A204.1 (cell line): Measurements from ENCODE around the gene TNFRSF25.

Experiments used
- FAIRE-seq: peaks from 2 replicates; lab custom pipeline; 2012; peaks lifted over from hg19 to GRCh38; lab: Jason Lieb, UNC

The TNFRSF25 gene

DNA sequence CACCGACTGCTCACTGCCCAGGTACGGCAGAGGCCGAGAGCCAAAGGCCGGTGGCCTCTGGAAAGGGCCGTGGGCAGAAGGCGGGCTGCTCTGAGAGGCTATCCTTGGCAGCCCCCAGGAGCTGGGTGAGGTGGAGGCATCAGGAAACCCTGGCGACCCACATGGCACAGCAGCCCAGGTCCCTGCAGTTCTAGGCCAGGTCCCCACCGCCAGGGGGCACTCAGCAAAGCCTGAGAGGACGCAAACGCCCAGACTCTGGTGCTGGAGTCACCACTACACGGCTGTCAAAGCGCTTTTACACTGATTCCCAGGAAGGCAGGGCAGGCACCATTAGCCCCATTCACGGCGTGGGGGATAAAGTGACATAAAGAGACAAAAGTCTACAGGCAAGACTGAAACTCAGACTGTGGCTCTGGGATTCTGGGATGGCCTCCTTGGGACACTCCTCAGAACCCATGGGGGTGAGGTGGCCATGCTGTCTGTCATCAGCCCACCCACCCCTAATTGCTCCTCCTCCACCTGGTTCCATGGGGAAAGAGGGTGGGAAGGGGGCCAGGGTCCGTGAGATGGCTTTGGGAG is 20.5 kb upstream of the TNFRSF25 start:
- FAIRE-seq, result no peak

- no peak for FAIRE-seq
These were observed 19.5 kb upstream of the TNFRSF25 start for GRCh38 chr1:6485168-6486101.

GRCh38 chr1:6484826-6485167 is 18.8 kb upstream of the TNFRSF25 start:
- FAIRE-seq, result no peak

GRCh38 chr1:6483761-6484117 is 17.8 kb upstream of the TNFRSF25 start:
- no peak for FAIRE-seq

GRCh38 chr1:6483017-6483760 is 17.2 kb upstream of the TNFRSF25 start:
- FAIRE-seq, result no peak

DNA sequence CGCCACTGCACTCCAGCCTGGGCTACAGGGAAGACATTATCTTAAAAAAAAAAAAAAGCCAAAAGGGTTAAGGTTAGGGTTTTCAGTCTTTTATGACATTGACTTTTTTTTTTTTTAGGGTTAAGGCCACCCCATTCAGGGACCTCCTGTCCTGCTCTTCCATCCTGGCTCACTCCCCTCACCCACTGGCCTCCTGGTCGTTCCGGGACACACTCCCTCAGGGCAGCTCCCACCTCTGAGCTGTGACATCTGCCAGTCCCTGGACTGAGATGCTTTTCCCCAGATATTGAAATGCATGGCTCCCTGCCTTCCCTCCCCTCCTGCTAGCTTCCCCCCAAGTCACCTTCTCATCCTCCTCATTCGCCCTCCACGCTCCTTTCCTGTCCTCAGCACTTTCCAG is 15.8 kb upstream of the TNFRSF25 start:
- no peak for FAIRE-seq

DNA sequence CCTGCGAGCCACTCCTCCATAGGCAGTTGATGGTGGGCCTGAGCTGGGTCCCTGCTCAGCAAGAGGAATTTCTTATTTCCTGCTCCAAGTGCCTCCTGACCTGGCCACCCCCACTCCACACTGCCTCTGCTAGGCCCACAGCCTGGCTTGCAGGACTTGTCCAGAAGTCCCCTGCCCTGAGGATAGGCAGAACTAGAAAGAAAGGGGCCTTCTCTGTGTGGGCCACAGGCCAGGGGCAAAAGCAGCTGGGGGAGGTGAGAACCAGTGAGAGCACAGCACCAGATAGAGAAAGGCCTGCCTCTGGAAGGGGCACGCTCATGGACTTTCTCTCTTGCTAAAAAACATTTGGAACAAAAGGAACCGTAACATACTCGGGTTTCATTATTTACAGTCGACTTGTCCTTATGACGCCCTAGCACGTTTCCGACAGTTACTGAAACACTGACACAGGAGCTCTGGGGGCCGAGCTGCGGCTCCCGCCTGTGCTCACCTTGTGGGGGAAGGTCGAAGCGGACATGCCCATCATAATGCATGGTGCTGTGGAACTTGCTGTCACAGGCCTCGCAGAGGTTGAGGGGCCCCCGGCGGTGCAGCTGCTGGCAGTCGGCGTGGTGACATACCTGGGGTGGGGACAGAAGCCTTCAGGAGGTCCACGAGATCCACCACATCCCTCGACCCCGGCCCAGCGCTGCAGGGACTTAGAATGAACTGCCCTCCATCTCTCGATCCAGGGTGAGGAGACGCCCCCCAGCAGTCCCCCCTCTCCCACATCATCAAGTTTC is 11.3 kb upstream of the TNFRSF25 start:
- no peak for FAIRE-seq

DNA sequence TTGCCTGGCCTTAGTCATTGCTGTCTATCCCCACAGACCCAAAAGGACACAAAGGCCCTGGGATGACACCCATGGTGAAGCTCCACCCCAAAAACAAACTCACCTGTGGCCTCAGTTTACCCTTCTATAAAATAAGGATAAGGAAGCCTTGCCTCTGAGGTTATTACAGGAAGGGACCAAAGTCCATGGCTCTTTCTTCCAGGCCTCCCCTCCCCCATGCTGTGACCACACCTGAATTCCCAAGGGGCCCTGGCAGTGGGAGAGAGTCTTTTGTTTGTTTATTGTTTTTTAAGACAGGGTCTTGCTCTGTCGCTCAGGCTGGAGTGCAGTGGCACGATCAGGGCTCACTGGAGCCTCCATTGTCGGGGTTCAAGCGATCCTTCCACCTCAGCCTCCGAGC is 10.5 kb upstream of the TNFRSF25 start:
- no peak for FAIRE-seq

GRCh38 chr1:6475381-6476133 is 9.6 kb upstream of the TNFRSF25 start:
- no peak for FAIRE-seq

DNA sequence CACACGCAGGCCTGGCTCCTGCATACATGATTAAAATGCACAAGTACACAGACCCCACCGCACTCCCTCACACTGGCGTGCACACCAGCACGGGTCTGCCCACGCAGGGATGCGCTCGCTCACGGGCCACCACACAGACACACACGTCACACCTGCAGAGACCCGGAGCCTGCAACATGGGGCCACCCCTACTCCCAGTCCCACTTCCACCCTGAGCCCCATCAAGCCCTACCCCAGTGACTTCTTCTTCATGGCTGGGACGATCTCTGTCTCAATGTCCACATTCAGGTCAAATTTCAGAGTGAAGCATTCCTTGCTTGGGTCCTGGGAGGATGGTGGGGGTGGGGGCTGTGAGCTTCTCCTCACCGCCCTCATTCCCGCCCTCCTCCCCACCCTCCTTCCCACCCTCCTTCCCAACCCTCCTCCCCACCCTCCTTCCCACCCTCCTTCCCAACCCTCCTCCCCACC is 8.9 kb upstream of the TNFRSF25 start:
- no peak for FAIRE-seq

DNA sequence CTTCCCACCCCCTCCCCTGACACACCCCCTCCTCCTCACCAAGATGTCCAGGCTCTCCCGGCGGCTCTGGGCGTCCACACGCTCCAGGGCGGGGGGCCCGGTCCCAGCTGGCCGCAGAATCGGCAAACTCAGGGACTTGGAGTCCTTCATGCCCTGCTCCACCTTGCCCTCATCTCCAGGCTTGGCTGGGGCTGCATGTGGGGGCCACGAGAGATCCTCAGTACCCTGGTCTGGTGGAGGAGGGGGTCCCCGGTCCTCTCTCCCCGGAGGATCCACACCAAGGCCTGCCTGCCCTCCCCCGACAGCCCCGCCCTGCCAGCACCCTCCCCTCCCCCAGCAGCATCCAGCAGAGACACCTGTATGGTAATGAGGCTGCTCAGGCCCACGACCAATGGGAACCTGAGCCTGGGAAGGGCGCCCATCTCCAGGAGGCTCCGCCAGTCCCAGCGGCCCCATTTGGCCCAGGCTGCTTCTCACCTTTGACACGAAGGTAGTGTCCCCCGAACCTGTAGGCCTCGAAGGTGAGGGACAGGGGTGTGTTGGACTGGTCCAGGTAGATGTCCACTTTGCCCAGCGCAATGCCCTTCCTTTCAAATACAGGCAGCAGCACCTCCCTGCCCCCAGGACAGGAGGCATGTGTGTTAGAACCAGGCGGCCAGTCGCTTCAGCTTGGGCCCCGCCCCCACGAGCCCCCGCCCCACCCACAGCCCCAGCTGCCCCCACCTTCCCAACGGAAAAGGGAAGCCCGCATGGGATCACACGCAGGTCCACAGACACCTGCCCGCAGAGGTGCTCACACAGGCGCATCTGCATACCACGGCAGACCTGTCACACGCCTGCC is 8.2 kb upstream of the TNFRSF25 start:
- FAIRE-seq, result no peak

- no peak for FAIRE-seq
These were observed 7.2 kb upstream of the TNFRSF25 start for GRCh38 chr1:6473156-6473555.

DNA sequence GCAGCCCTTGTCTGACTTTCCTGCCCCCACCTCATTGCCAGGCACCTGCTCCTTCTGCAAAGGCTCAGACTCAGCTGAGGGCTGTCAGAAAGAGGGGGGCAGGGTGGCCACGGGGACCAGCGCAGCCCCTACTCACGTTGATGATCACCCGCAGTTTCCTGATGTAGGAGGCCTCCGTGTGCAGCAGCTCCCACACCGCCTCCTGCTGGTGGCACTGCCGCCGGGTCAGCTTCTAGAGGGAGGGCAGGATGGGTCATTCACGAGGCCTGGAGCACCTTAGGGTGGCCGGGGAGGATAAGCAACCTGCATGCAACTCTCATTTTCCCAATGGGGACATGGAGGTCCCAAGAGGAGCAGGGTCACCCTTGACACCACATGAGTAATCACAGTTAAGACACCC is 6.4 kb upstream of the TNFRSF25 start:
- FAIRE-seq, result no peak

DNA sequence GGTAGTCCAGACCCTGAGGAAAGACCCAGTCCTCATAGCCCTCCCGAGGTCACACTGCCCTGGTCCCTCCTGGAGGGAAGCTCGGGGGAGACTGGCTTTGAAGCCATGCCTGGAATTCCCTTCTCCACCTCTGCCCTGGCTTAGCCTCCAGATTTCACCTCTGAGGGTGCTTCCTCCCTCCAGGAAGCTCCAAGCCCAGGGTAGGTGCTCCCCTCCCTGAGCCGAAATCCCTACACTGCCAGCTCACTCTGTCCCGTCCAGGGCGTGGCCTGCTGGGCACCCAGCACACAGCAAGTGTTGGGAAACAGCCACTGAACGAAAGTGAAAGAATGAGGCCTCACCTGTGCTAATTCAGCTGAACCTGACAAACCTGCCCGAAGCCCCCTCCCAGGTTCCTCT is 6.0 kb upstream of the TNFRSF25 start:
- no peak for FAIRE-seq

DNA sequence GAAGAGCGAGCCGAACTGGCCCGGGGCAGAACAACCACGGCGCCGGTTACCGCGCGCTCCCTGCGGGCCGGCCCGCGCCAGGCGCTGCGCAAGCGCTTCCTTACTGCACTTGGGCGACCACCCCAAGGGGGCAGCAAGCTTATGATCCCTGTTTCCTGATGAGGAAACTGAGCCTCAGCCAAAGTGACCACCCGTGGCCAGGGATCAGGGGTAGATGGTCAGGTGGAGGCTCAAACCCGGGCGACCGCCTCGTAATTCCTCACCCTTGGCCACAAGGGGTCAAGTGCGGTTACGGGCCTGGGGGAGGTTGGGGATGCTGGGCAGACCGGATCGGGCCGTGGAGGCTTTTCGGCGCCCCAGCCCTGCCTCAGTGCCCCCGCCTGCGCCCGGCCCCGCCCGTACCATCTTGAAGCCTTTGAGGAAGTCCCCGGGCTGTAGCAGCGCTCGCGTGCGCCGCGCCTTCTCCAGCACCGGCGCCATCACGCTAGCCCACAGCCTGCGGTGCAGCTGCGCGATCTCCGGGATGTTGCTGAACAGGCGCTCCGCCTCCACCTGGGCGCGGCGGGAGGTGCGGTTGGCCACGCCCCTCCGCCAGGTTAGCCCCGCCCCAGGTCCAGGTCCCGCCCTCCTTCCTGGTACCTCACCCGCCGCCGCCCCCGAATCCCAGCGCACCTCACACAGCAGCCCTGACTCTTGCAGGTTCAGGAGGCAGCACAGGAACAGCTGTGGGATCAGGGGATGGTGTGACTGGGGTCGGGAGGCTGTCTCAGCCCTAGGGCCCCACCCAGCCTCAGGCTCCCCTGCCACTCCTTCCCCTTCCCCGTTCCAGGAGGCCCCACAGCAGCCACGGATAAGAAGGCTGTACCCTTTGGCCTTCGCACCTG is 5.4 kb upstream of the TNFRSF25 start:
- FAIRE-seq, result no peak

DNA sequence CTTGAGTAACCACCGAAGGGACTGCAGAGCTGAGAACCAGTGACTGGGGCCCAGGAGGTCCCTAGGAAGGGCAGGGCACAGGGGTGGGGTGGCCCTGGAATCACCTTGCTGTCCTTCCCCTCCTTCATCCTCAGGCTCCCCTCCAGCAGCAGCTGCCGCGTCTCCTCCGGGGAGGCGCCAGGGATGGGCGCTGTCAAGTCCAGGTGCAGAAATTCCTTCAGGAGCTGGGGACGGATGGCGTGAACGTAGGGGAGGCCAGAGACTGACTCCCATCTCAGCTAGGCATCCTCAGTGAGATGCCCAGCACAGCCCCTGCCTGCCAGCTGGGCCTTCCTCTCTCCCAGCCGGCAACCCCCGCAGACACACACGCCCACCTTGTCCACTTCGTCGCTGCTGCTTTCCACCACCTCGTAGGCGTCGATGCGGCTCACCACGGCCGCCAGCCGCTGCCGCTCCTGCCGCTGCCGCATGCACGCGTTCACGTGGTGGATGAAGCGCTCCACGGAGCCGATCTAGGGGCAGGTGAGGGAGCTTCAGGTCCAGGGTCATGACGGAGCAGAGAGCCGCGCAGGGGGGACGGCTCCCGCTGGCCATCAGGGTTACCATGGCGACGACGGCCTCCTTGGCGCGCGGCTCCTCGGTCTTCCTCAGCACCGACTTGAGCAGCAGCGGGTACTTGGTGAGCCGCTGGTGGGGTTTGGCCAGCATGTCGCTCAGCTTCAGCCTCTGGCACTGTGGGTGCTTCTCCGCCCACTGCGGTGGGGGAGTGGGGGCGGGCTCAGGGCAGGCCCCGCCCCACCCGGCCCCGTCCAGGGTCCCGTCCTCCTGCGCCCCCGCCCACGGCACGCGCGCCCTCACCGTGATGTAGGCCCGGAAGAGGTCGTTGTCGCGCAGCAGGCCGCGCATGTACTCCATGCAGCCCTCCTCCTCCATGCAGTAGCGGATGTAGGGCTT is 4.4 kb upstream of the TNFRSF25 start:
- FAIRE-seq, result no peak

- FAIRE-seq, result no peak
These were observed 2.9 kb upstream of the TNFRSF25 start for GRCh38 chr1:6468729-6469461.
